IPS-18c (cell line): ENCODE measurements around the gene PPP1R9A.
"Not testable (repeated sequence)": the region's sequence is repeated elsewhere in the genome, so short reads cannot be mapped to it uniquely, and the experiment has no call there.

Experiments used
- H3K4me3 ChIP-seq: 2 replicates; pipeline ENCODE4 v1.7.0; 2013; ENCODE audit warnings: low read depth, mild to moderate bottlenecking, low read length, moderate library complexity; ENCODE audit not compliant: insufficient read depth
- H3K9me3 ChIP-seq: one replicate; pipeline ENCODE4 v1.6.1; 2013; ENCODE audit warnings: mild to moderate bottlenecking, low read length, moderate library complexity; ENCODE audit not compliant: control insufficient read depth, insufficient read depth

Gene PPP1R9A

GRCh38 chr7:95001815-95002561 lies 94.6 kb downstream of the PPP1R9A start:
- H3K9me3 ChIP-seq, result no peaks in the 10 kb centered on the region

GRCh38 chr7:95002775-95003174 lies 95.4 kb downstream of the PPP1R9A start:
- Histone ChIP-seq H3K9me3 (no peaks in the 10 kb centered on the region), H3K4me3 (no peak overlapping the region)

More at GRCh38 chr7:95001815-95002561, 94.6 kb downstream of the PPP1R9A start:
- H3K4me3 ChIP-seq, result no peak overlapping the region

GRCh38 chr7:95004618-95005247 lies 97.3 kb downstream of the PPP1R9A start:
- Histone ChIP-seq H3K4me3 (no peak overlapping the region), H3K9me3 (no peaks in the 10 kb centered on the region)

GRCh38 chr7:95006010-95006409 lies 98.6 kb downstream of the PPP1R9A start:
- Histone ChIP-seq H3K4me3 (no peak overlapping the region), H3K9me3 (no peaks in the 10 kb centered on the region)

GRCh38 chr7:95008773-95009172 lies 101.4 kb downstream of the PPP1R9A start:
- not testable (repeated sequence) for H3K4me3 ChIP-seq, H3K9me3 ChIP-seq

GRCh38 chr7:95011146-95011928 lies 103.9 kb downstream of the PPP1R9A start:
- H3K4me3 ChIP-seq, result no peak overlapping the region
- no peaks in the 10 kb centered on the region for H3K9me3 ChIP-seq

GRCh38 chr7:95011995-95012394 lies 104.6 kb downstream of the PPP1R9A start:
- Histone ChIP-seq H3K4me3 (no peak overlapping the region), H3K9me3 (no peaks in the 10 kb centered on the region)

- no peaks in the 10 kb centered on the region for H3K9me3 ChIP-seq
- H3K4me3 ChIP-seq, result no peak overlapping the region
These were observed 110.6 kb downstream of the PPP1R9A start for GRCh38 chr7:95018021-95018420.

GRCh38 chr7:95026018-95026417 lies 118.6 kb downstream of the PPP1R9A start:
- Histone ChIP-seq H3K4me3 (no peak overlapping the region), H3K9me3 (no peaks in the 10 kb centered on the region)

GRCh38 chr7:95026421-95027072 lies 119.2 kb downstream of the PPP1R9A start:
- Histone ChIP-seq H3K4me3 (no peak overlapping the region), H3K9me3 (no peaks in the 10 kb centered on the region)

GRCh38 chr7:95027234-95027872 lies 120.0 kb downstream of the PPP1R9A start:
- H3K4me3 ChIP-seq, result no peak overlapping the region
- no peaks in the 10 kb centered on the region for H3K9me3 ChIP-seq

GRCh38 chr7:95028683-95029082 lies 121.3 kb downstream of the PPP1R9A start:
- Histone ChIP-seq H3K9me3 (no peaks in the 10 kb centered on the region), H3K4me3 (no peak overlapping the region)

- no peaks in the 10 kb centered on the region for H3K9me3 ChIP-seq
- H3K4me3 ChIP-seq, result no peak overlapping the region
These were observed 127.9 kb downstream of the PPP1R9A start for GRCh38 chr7:95035295-95035694.

GRCh38 chr7:95041031-95041430 lies 133.6 kb downstream of the PPP1R9A start:
- no peak overlapping the region for H3K4me3 ChIP-seq
- H3K9me3 ChIP-seq, result no peaks in the 10 kb centered on the region

- Histone ChIP-seq H3K9me3 (no peaks in the 10 kb centered on the region), H3K4me3 (no peak overlapping the region)
These were observed 138.0 kb downstream of the PPP1R9A start for GRCh38 chr7:95045236-95045923.

- Histone ChIP-seq H3K9me3 (no peaks in the 10 kb centered on the region), H3K4me3 (no peak overlapping the region)
These were observed 139.3 kb downstream of the PPP1R9A start for GRCh38 chr7:95046494-95047240.
